Measurements from ENCODE around the gene AQP6.
"Not testable (repeated sequence)": the region's sequence is repeated elsewhere in the genome, so short reads cannot be mapped to it uniquely, and the experiment has no call there.

The AQP6 gene

DNA sequence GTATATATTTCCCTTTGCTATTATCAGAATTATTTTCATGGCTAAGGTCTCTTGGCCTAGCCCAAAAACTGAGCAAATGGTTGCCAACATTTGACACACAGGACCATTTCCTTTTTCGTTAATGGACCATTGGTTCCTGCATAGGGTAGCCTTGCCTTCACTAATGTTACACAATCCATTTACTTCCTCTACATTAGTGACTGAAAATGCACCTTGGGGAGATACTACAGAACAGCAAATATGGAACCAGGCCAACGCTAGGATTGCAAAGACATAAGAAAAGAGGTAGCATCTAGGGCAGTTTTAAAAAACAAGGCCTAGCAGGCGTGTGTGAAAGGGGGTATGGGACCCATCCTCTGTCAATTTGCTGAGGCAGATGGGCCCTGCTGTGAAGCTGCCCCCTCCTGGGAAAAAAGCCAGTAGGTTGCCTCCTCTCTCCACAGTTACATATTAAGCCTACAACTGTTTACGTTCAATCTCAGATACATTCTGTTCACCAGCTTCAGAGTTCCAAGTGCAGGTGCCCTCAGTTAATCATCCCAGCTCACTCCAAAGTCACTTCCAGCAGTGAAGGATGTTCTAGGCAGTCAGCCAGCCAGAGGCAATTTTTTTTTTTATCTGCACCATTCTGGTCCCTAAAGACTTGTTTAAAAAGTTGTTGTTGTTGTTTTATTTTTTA, 15.0 kb downstream of the AQP6 start:
- no peak for DNase-seq (ENCODE audit: extremely low read depth in 1 of 2, low read depth in 1 of 2)

DNA sequence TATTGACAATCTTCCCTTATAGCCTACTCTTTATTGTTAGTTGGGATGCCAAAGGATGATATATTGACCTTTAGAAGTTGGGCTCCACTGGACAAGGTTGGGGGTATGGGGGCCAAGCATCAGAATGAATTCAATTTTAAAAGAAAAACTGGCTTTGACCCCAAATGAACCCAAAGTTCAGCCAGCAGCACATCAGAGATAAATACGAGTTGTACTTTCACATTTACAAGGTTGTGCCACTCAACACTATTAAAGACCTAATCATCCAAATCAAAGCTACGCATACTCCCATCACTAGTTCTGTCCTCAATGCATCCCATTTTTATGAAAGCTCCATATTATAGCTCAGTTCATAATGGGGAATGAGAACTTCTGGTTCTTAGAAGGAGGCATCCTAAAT, 16.7 kb downstream of the AQP6 start:
- not testable (repeated sequence) for DNase-seq (ENCODE audit: extremely low read depth in 1 of 2, low read depth in 1 of 2)

DNA sequence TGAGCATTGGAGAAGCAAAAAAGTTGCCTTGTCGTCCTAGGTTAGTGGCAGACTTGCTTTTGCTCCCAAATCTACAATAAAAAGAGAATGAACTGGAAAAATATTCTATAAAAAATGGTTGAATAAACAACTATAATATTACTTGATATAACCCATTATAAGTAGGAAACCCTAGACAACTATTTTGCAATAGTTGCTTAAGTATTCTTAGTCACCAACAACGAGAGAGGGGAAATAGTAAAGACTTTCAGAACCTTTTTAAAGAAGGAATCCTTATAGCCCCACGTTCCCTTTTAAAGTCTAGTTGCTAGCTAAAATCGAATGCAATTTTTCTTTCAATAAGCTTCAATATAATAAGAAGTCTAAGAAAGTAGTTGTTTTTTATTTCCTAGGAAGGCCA, 17.5 kb downstream of the AQP6 start:
- DNase-seq (ENCODE audit: extremely low read depth in 1 of 2, low read depth in 1 of 2) = no peak

DNA sequence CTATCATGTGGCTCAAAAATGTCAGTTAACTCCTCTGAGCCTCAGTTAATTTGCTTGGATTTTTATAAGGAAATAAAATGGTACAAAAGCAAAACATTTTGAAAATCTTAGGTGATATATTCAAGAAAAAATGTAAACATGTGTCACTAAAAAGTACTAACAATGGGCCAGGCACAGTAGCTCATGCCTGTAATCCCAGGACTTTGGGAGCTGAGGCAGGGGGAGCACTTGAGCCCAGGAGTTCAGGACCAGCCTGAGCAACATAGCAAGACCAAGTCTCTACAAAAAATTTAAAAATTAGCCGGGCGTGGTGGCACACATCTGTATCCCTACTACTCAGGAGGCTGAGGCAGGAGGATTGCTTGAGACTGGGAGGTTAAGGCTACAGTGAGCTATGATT, 25.7 kb downstream of the AQP6 start:
- DNase-seq (ENCODE audit: extremely low read depth in 1 of 2, low read depth in 1 of 2) = no peak

DNA sequence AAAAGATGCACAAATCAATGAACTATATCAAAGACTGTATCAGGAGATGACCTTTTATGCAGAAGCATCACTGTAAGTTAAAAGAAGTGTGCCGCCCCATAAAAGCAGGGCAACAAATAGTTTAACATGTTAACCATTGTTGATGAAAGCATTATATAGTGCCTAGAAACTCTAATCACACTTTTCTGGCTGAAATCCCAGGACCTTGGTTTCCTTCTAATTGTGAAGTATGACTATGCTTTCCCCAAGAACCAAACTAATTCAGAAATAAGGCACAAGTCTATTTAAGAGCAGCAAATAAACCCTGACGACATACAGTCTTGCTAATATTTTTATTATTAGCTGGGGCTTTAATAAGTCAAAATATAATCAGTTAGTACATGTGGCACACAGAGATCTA, 30.8 kb downstream of the AQP6 start:
- DNase-seq (ENCODE audit: extremely low read depth in 1 of 2, low read depth in 1 of 2) = no peak

DNA sequence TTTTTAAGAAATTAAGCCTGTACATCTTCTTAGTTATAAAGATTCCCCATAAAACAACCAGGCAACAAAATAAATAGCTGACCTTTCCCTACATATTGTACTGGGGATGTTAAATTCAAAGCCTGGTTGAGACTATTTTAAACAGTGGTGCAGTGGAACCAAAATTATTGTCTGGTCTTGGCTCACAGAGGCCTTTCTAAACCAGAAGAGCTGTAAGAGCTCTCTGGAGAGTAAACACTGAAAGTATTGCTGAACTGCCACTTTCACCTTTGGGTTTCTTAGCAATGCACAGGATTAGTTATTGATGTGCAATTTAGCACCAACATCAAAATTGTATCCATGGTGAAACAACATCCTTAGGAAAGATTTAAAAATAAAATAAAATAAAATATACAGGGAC, 31.9 kb downstream of the AQP6 start:
- DNase-seq (ENCODE audit: extremely low read depth in 1 of 2, low read depth in 1 of 2) = no peak

DNA sequence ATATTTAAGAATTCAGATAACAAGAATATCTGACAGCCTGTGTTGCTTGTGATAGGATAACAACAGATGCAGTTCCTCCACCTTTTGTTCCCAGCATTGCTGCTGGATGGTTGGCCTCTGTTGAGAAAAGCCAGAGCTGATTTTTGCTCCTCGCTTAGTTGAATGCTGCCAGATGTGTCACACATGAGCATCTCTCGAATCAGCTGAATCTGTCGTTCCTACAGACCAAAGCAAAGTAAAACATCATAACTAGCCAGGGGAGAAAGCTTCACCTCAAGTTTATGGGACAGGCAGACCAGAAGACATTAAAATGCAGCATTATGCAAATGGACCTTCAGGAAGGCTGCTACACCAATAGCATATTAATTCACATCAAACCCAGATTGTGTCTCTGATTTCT, 32.4 kb downstream of the AQP6 start:
- no peak for DNase-seq (ENCODE audit: extremely low read depth in 1 of 2, low read depth in 1 of 2)

DNA sequence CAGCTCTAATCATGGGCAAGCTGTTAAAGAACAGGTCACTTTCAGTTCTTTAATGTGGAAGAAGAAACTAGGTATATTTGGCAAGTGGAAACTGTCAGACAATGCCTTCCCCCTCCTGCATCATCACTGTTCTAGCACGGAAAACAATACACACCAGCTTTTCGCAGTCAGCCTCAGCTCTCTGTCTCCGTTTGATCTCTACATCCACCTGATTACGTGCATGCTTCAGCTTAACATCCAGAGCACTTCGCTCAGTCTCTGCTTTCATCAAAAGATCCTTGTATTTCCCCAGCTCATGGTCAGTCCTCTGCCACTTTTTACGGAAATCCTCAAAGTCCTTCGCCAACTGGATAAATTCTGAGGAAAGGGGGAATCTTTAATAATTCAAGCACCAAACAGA, 33.5 kb downstream of the AQP6 start:
- no peak for DNase-seq (ENCODE audit: extremely low read depth in 1 of 2, low read depth in 1 of 2)

DNA sequence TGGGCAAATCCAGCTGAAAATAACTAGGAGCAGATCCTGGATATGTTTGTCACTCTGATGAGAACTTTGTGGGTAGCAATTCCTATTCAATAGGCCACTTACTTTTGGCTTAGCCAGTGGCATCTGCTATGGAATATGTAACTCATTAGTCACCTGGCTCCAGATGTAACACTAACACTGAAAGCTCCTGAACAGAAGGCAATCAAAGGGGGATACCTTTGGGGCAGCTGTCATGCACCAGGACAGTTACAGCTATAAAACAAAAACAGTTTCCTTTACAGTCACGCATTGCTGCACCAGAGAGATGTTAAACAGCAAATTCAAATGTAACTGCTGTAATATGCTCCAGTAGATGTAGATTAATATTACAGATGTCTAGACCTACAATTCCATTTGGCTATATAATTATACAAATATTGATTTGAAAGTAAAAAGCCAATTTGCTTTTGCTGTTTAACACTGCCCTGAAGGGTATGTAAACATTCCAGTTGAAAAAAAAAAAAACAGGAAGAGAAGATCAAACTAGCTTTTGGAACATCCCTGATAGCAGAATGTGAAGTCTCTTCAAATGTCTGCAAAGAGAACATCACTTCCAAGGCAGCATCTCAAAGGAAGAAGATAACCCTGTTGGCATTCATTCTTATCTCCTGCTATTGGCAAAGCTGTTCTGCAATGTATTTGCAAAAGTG, 34.2 kb downstream of the AQP6 start:
- DNase-seq (ENCODE audit: extremely low read depth in 1 of 2, low read depth in 1 of 2) = no peak

DNA sequence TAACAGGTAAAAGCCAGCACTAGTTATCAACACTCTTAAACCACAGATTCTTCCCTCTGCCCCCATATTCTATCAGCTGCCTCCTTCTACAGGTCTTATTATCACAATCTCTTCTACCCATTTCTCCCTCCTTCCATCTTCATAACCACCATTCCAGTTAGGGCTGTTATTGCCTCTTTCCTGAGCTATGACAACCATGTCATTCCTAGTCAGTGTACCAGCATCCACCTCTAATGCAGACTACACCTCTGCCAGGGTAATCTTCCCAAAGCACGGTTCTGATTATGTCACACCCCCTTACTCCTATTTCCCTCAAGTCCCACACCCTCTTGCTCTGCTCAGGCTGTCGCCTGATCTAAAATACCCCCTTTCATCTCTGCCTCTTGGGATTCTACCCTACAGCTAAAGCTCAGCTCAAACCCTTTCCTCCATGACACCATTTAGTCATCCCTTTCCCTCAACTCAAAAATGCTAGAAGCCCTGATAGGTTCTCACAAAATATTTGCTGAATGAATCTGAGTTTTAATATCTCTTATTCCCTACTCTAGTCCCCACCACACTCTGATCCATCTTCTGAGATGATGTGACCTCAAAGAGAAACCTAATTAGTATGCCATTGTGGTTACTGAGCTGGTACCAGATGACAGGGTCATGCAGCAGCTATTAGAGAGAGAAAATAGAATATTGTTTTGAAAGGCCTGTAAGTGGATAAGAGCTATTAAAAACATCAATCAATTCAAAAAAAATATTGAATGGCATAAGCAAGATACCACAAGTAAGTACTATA, 40.8 kb downstream of the AQP6 start:
- no peak for DNase-seq (ENCODE audit: extremely low read depth in 1 of 2, low read depth in 1 of 2)

DNA sequence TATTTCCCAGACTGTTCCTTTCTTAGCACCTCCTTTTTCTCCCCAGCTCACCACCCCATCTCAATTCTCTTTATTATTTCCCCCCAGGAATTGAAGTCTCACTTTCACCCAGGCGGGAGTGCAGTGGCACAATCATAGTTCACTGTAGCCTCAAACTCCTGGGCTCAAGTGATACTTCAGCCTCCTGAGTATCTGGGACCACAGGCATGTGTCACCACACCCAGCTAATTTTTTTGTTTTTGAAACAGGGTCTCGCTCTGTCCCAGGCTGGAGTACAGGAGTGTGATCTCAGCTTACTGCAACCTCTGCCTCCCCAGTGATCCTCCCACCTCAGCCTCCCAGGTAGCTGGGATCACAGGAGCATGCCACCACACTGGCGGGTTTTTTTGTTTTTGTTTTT, 41.6 kb downstream of the AQP6 start:
- no peak for DNase-seq (ENCODE audit: extremely low read depth in 1 of 2, low read depth in 1 of 2)

DNA sequence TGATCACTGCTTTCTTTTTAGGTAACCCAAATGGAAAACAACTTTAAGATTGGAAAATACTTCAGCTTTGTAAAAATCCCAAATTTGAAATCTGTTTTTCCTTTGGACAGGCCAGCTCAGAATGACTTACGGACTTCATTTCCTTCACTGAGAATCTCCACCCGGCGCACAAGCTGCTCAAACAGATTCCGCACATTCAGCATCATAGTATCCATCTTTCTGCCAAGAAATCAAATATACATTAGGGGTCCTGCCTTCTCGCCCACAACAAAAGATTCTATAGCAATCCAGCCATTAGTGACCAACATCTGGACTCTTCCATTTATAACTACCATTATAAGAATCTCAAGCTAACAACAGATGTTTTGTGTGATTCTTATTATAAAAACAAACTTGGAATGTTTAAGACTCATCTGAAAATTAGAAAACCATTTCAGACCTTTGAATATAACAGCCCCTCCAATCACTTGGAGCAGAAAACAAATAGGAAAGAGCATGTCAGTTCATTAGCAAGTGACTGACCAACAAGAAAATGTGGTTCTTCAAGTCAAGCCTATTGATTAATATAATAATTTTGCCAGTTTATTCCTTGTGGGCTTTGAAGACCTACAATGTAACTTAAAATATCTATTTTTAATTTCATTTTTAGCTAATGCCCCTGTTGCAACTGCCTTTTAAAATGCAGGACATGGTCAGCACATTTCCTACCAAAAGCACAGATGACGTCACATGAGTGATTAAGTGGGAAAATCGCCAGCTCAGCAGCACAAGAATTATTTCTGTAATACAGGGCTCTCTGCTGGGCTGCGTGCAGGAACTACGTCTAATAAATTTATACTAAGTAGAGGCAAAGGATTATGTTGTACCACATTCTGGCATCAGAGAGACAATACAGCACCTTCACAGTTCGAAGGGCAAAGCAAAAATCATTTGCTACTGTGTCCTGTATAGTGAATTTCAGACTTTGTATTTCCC, 44.0 kb downstream of the AQP6 start:
- DNase-seq (ENCODE audit: extremely low read depth in 1 of 2, low read depth in 1 of 2) = no peak

DNA sequence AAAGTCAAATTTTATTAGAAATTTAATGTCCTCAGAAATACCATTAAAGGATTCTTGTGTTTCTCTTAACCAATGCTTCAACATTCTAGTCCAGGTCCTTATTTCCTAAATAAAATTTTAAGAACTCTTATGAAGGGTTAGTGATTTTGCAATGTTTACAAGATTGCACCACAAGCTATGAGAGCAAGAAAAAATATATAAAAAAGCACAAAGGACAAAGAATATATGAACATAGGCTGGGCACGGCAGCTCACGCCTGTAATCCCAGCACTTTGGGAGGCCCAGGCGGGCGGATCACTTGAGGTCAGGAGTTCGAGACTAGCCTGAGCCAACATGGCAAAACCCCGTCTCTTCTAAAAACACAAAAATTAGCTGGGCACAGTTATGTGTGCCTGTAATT, 44.9 kb downstream of the AQP6 start:
- DNase-seq (ENCODE audit: extremely low read depth in 1 of 2, low read depth in 1 of 2) = no peak

DNA sequence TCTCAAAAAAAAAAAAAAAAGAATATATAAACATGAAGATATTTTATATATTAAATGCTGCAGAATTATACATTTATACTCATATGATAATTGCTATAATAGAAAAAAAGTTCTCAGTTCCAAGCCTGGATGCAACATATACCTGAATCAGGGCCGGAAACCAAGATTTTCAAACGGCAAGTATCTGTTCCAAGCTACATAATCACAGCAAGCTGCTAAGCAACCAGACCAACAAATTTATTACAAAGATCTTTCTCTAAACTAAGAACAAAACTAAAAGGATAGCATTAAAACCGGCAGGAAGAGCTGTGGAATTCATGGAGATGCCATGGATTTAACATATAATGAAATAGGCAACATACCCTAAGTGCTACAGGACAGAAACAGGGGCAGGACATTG, 45.4 kb downstream of the AQP6 start:
- no peak for DNase-seq (ENCODE audit: extremely low read depth in 1 of 2, low read depth in 1 of 2)

DNA sequence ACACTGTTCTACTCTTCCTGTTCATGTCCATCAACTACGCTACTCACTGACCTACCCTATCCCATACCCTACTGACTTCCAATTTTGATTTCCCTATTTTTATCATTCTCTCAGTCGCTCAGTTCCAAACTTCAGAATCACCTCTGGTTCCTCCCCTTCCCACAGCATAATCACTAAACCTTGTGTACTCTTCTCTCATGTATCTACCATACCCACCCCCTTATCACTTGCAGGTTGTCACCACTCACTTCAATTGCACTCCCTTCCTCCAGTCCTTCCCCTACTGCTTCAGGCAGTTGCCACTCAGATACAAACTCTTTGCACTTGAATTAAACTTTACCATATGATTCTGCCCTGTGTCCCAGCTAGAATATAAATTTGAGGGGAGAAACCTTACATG, 46.2 kb downstream of the AQP6 start:
- DNase-seq (ENCODE audit: extremely low read depth in 1 of 2, low read depth in 1 of 2) = no peak

DNA sequence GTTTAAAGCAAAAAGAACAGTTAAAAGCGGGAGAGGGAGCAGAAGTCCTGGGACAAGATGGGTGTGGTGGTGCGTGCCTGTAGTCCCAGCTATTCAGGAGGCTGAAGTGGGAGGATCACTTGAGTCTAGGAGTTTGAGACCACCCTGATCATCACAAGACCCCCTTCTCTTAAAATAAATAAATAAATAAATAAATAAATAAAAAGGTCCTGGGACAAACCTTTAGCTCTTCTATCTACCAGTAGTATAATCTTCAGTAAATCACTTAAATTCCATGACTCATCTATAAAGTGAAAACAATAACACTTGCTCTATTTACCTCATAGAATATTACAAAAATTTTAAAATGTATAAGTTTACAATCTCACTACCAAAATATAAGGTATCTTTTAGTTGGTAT, 46.8 kb downstream of the AQP6 start:
- no peak for DNase-seq (ENCODE audit: extremely low read depth in 1 of 2, low read depth in 1 of 2)

DNA sequence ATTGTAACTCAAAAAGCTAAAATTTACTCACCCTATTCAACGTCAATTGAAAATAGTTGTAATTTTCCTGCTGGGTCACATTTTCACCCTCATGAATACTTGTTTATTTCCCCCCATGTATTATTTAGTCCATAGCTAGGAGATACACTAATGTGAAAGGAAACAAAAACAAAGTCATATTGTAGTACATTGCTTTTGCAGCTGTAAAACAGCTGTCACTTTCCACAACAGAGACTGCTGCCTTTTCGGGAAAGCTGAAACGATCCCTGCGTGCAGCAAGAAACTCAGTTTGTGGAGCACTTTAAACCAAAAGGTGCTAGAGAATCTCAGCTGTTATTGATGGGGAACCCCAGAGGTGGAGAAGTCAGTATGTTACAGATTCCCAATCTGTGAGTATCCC, 48.3 kb downstream of the AQP6 start:
- no peak for DNase-seq (ENCODE audit: extremely low read depth in 1 of 2, low read depth in 1 of 2)

DNA sequence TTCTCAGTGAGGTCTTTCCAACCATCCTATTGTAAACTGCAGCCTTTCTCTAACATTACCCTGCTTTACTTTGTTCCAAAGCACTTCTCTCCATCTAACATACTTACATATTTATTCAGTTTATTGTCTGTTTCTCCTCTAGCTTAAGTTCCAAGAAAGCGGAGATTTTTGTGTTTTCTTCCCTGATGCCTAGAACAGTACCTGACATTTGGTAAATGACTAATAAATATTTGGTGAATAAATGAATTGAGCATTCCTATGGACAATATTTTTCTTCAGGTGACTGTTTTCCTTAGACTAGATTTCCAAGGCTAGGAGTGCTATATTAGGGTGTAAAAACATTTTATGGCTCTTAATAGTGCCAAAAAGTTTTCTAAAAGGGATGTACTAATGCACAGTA, 50.2 kb downstream of the AQP6 start:
- DNase-seq (ENCODE audit: extremely low read depth in 1 of 2, low read depth in 1 of 2) = no peak

DNA sequence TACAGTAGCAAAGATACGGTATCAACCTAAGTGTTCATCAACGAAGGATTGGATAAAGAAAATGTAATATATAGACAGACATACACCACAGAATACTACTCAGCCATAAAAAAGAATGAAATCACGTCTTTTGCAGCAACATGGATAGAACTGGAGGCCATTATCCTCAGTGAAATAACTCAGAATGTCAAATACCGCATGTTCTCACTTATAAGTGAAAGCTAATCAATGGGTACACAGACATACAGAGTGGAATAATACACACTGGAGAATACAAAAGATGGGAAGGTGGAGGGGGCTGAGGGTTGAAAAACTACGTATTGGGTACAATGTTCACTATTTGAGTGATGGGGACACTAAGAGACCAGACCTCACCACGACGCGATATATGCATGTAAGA, 51.5 kb downstream of the AQP6 start:
- DNase-seq (ENCODE audit: extremely low read depth in 1 of 2, low read depth in 1 of 2) = no peak

DNA sequence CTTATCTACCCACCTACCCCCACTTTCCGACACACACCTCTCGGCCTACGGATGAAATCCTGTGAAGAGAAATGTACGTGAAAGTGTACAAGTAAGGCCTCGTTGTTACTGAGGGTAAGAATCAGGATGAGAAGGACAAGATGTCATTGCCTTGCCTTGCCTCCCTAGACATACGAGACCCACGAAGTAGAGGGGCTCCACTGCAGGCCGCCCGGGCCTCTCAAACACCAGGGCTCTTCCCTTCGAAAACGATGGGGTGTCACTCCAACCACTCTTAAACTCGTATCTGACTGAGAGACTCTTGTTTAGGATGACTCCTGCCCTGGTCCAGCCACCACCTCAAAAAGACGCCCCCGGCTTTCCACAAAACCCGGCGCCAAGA, 52.0 kb downstream of the AQP6 start:
- no peak for DNase-seq (ENCODE audit: extremely low read depth in 1 of 2, low read depth in 1 of 2)
